Psoas muscle (tissue), 8 donors: ENCODE measurements around the gene PPP2R3A. TPM values are rescaled to one million over a fixed set of nuclear protein-coding genes. Genes with fewer than 3 reads are reported as not detected.

ENCODE experiments used
- ATAC-seq, 4 donors: fragments of 200-7000 bp; cut with Tn5 transposase; one replicate each; pipeline ENCODE4 v1.9.1; 2020; ENCODE audit warnings: moderate library complexity in 3 of 4, mild to moderate bottlenecking in 2 of 4
- DNase-seq, 2 donors: peaks; one replicate each; pipeline ENCODE4 v3.0.0-alpha.2; 2020
- H3K27ac ChIP-seq: fragments of 200-600 bp; one replicate; pipeline ENCODE4 v1.8.0; 2022
- H3K27me3 ChIP-seq, 3 donors: fragments of 200-600 bp in 1 of 3; one replicate each; pipeline versions ENCODE4 v1.6.1 to v1.8.0; 2013 to 2022; ENCODE audit warnings: low read length in 2 of 3, mild to moderate bottlenecking in 2 of 3, moderate library complexity in 1 of 3; ENCODE audit not compliant: insufficient read depth in 3 of 3
- H3K36me3 ChIP-seq, 2 donors: fragments of 200-600 bp in 1 of 2; one replicate each; pipeline versions ENCODE4 v1.6.1 to v1.8.0; 2013 to 2022; ENCODE audit warnings: low read depth in 1 of 2, mild to moderate bottlenecking in 1 of 2, moderate library complexity in 1 of 2; ENCODE audit not compliant: insufficient read depth in 1 of 2
- H3K4me1 ChIP-seq: fragments of 200-600 bp; one replicate; pipeline ENCODE4 v1.8.0; 2022
- H3K4me3 ChIP-seq: fragments of 200-600 bp; one replicate; pipeline ENCODE4 v1.8.0; 2022; ENCODE audit warnings: mild to moderate bottlenecking
- H3K9me3 ChIP-seq: fragments of 200-600 bp; one replicate; pipeline ENCODE4 v1.8.0; 2022
- WGBS, 3 donors: extraction: QIAGEN DNeasy Blood & Tissue Kit; methylation state at CpG; one replicate each; pipeline versions ENCODE4 v1.1.6 to v1.1.7; 2013; 5-methylcytosine and 5-hydroxymethylcytosine counted together
- intact Hi-C, 2 donors: fragments of 100-400 bp; cut with DNase I; formaldehyde crosslinking; loops; one replicate each; pipeline versions ENCODE4 v1.11.0 to v1.14.2; 2022
- polyA plus RNA-seq, 3 donors: library from polyadenylated mRNA; stranded (reverse); fragments of 200-250 nt; gene quantifications; one replicate each; pipeline ENCODE4 v1.2.3, GENCODE V29; 2013
- total RNA-seq, 4 donors: library from RNA; stranded (reverse); fragmentation: NEBNext Ultra II Directional in 2 of 4; extraction: Animal tissue kit (Norgen Biotek cat#: 25700) in 2 of 4; gene quantifications; one replicate each; pipeline versions ENCODE4 v1.2.1 to v1.2.4, GENCODE V29; 2021 to 2023
- TF ChIP-seq, protein P1 (sequence below): fragments of 200-600 bp; IDR thresholded peaks from one replicate; pipeline ENCODE4 v1.8.0; 2022; ENCODE audit warnings: antibody characterized with exemption
- donor health status: healthy with polysubstance abuse.
- donor health status: DM: no; HTN: no; CAD: no; lungs with moderate emphysema.
- donor health status: Bipolar disorder and iron deficiency.
- donor health status: healthy.
- donor health status: DM: yes; HTN: yes; CAD: no.
- donor health status: DM: no; HTN: no; CAD: no.
- donor health status: DM: no; HTN: no; CAD: no.
- donor health status: DM: yes; HTN: yes; CAD: no.

PPP2R3A gene
- total and polyA plus RNA-seq, 7 donors, result 5.4 to 134 (median 45.5) TPM

DNA sequence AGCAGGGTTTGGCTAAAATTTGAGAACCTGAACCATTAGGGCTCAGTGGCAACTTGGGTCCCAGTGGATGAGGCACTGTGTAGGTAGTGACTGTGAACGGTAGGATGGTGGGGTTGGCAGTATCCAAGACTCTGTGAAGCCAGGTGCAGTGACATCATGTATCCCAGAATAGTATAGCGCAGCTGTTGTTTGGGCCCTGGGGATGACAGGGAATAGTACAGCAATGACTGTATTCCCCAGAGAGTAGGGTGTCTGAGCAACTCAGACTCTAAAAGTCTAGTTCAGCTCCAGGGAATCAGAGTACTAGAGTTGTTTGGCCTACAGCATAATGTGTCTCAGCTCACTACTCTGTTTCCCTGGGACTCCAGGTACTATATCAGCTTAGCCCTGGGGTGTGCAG lies 20.7 kb upstream of the PPP2R3A start:
- intact Hi-C loops, result no loop called here
- no peak overlapping the region for H3K4me3 ChIP-seq
- H3K27me3 ChIP-seq, result no peaks in the 10 kb centered on the region
- H3K36me3 ChIP-seq, result no peaks in the 10 kb centered on the region
- DNase-seq (no peak), ATAC-seq (peak; percentile 99 to 100 (median 99))
- peak overlapping the region; percentile 79 for H3K27ac ChIP-seq
- TF ChIP-seq, protein P1, sequence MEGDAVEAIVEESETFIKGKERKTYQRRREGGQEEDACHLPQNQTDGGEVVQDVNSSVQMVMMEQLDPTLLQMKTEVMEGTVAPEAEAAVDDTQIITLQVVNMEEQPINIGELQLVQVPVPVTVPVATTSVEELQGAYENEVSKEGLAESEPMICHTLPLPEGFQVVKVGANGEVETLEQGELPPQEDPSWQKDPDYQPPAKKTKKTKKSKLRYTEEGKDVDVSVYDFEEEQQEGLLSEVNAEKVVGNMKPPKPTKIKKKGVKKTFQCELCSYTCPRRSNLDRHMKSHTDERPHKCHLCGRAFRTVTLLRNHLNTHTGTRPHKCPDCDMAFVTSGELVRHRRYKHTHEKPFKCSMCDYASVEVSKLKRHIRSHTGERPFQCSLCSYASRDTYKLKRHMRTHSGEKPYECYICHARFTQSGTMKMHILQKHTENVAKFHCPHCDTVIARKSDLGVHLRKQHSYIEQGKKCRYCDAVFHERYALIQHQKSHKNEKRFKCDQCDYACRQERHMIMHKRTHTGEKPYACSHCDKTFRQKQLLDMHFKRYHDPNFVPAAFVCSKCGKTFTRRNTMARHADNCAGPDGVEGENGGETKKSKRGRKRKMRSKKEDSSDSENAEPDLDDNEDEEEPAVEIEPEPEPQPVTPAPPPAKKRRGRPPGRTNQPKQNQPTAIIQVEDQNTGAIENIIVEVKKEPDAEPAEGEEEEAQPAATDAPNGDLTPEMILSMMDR, result no peak
- H3K9me3 ChIP-seq, result no peaks in the 10 kb centered on the region
- peaks cover 4% of the 10 kb centered on the region for H3K4me1 ChIP-seq
- WGBS, 3 donors, result 36 to 61% (median 42%) methylated on average over 2 of the region's 2 CpGs

DNA sequence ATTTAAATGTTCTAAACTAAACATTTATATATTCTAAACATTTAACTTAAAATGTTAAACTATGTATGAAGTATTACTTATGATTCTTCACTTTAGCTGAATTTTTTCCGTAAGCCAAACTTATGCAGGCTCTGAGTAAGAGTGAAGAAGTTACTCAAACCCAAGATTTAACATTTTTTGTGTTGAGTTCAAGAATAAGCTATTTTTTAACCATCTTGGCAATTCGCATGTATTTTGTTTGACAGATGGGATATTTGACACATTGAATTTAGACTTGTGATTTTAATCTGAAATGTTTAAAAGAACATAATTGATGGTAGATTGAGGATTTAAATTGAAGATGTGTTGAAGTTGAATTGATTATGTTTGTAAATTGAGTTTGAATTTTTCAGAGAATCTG lies 14.6 kb upstream of the PPP2R3A start:
- 89 to 95% (median 92%) methylated on average over 2 of the region's 2 CpGs for WGBS, 3 donors
- DNase-seq, result no peak
- TF ChIP-seq, protein P1, result no peak
- intact Hi-C loops, result no loop called here
- no peaks in the 10 kb centered on the region for H3K4me1 ChIP-seq
- no peak overlapping the region for H3K4me3 ChIP-seq
- H3K27ac ChIP-seq, result no peak overlapping the region
- H3K27me3 ChIP-seq, result no peaks in the 10 kb centered on the region
- ATAC-seq, result no peak
- peaks cover 11% of the 10 kb centered on the region for H3K9me3 ChIP-seq
- no peaks in the 10 kb centered on the region for H3K36me3 ChIP-seq

DNA sequence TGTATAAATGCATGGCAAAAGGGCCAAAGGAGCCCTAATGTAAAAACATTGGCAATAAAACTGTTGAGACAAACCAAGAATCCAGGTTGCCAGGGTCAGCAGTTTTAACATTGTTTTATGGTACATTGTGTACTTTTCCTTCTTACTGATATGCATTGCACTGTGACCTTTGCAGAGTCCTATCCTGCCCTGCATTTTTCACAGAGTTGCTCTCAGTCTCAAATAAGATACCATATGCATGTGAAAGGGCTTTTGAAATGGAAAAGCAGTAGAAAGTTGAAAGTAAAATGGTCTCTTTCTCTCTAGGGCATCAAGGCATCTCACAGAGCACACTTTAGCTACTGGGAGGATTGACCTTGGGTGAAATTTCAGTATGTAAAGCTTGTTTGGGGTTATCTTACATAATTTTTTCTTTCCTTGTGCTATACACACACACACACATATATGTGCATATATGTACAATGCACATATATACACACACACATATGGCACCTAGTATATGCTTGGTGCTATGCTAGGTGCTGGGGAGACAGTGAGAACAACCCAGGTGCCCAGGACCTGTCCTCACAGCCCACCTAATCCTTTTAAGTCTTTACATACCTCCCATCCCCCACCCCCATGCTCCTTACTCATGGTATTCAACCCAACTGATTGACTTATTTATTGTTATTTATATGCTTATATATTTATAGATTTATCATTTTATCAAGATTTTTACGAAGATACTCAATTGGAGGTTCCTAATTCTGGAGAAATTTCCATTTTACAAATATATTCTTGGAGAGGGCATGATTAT lies 1.2 kb upstream of the PPP2R3A start:
- Histone ChIP-seq H3K36me3 (no peaks in the 10 kb centered on the region), H3K27ac (peak overlapping the region; percentile 92), H3K27me3 (no peaks in the 10 kb centered on the region), H3K4me1 (peaks cover 25% of the 10 kb centered on the region), H3K4me3 (peak overlapping the region; percentile 82), H3K9me3 (peaks cover 14% of the 10 kb centered on the region)
- 63 to 85% (median 78%) methylated on average over 1 of the region's 1 CpG for WGBS, 3 donors
- intact Hi-C loops, result loop anchor here in 1 of 2 donors (2.0 to 10.0 kb wide), 2 partner anchors 58 to 230 kb away; partner anchors contain the start of gene MSL2
- DNase-seq (no peak), ATAC-seq (no peak)
- TF ChIP-seq, protein P1, result no peak

DNA sequence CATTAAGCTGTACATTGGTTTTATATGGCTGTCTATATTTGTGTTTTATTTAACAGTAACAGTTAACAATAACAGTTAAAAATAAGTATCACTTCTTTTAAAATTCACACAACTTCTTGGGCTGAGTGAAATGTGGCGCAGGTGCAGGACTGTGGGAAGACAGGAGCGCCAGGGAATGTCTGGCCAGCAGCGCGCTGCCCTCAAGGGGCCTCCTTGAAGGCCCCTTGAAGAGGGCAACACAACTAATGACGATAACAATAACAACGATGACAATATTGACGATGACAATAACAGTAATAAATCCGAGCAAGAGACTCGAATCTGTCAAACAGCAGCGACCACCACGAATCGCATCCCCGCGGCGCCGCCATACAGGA lies 411 bp upstream of the PPP2R3A start:
- peak overlapping the region; percentile 92 for H3K27ac ChIP-seq
- DNase-seq, result no peak

More for the DNA sequence above, 411 bp upstream of the PPP2R3A start:
- H3K4me3 ChIP-seq, result peak overlapping the region; percentile 82
- H3K9me3 ChIP-seq, result peaks cover 8% of the 10 kb centered on the region
- H3K4me1 ChIP-seq, result peaks cover 32% of the 10 kb centered on the region
- WGBS, 3 donors, result 2 to 3% (median 3%) methylated on average over 14 to 16 of the region's 16 CpGs
- no peaks in the 10 kb centered on the region for H3K27me3 ChIP-seq
- H3K36me3 ChIP-seq, result no peaks in the 10 kb centered on the region
- TF ChIP-seq, protein P1, result no peak
- intact Hi-C loops, result loop anchor here (2.0 to 10.0 kb wide), 5 partner anchors 43 to 230 kb away; partner anchors contain the start of gene MSL2 (in 1 of the 2)
- ATAC-seq, result peak; percentile 71 to 74 (median 72)
